IMR-90 (cell line): ENCODE data around the gene TCF12.
"Not testable (repeated sequence)": the region's sequence is repeated elsewhere in the genome, so short reads cannot be mapped to it uniquely, and the experiment has no call there.

Source experiments
- CEBPB ChIP-seq: IDR thresholded peaks from 2 replicates; pipeline ENCODE4 v1.6.1; 2012; ENCODE audit warnings: low read depth, low read length, improper control_type of control experiment
- CHD1 ChIP-seq: IDR thresholded peaks from 2 replicates; pipeline ENCODE4 v1.6.1; 2012; ENCODE audit warnings: low read depth, low read length, improper control_type of control experiment
- CTCF ChIP-seq: conservative IDR thresholded peaks from 2 replicates; pipeline ENCODE4 v1.5.1; 2012; ENCODE audit warnings: mild to moderate bottlenecking, low read depth, low read length, improper control_type of control experiment
- POLR2A ChIP-seq: IDR thresholded peaks from 2 replicates; pipeline ENCODE4 v1.6.1; 2012; ENCODE audit warnings: mild to moderate bottlenecking, low read depth, low read length
- RAD21 ChIP-seq: IDR thresholded peaks from 2 replicates; pipeline ENCODE4 v1.6.1; 2012; ENCODE audit warnings: low read length, improper control_type of control experiment
- RFX5 ChIP-seq: IDR thresholded peaks from 2 replicates; pipeline ENCODE4 v1.8.0; 2012; ENCODE audit warnings: low read depth, mild to moderate bottlenecking, low read length, moderate library complexity
- SMC3 ChIP-seq: fragments of 150-350 bp; IDR thresholded peaks from 2 replicates; pipeline ENCODE4 v1.6.1; 2016; ENCODE audit warnings: low read depth, mild to moderate bottlenecking, antibody characterized with exemption, low read length, moderate library complexity

- TF ChIP-seq RFX5, SMC3, CTCF, POLR2A, CHD1, RAD21: not testable (repeated sequence)
- TF ChIP-seq CEBPB, result peak; percentile 1; the same call in 1 of the 2 replicates
Observed at GRCh38 chr15:57097919-57098543, 179.6 kb downstream of the TCF12 start.
